Trophoblast cell (in vitro differentiated cells and primary cell): ENCODE measurements around the gene FAM72D.
"Not testable (repeated sequence)": the region's sequence is repeated elsewhere in the genome, so short reads cannot be mapped to it uniquely, and the experiment has no call there.

Source experiments
- DNase-seq, 2 donors: peaks; one replicate each; pipeline ENCODE4 v3.0.0-alpha.2; 2016
- H2AFZ ChIP-seq: 2 replicates; pipeline ENCODE4 v1.6.1; 2013; ENCODE audit warnings: low read length, moderate library complexity, mild to moderate bottlenecking; ENCODE audit not compliant: insufficient read depth, poor library complexity
- H2AK5ac ChIP-seq: 2 replicates; pipeline ENCODE4 v1.6.1; 2013; ENCODE audit warnings: mild to moderate bottlenecking, low read length
- H2BK120ac ChIP-seq: 2 replicates; pipeline ENCODE4 v1.6.1; 2013; ENCODE audit warnings: low read length, mild to moderate bottlenecking, moderate library complexity; ENCODE audit not compliant: insufficient read depth, poor library complexity
- H2BK12ac ChIP-seq: 2 replicates; pipeline ENCODE4 v1.6.1; 2013; ENCODE audit warnings: mild to moderate bottlenecking, low read length, moderate library complexity
- H2BK5ac ChIP-seq: 2 replicates; pipeline ENCODE4 v1.6.1; 2013; ENCODE audit warnings: low read length, low read depth, moderate library complexity, mild to moderate bottlenecking; ENCODE audit not compliant: poor library complexity
- H3K14ac ChIP-seq: 2 replicates; pipeline ENCODE4 v1.6.1; 2013; ENCODE audit warnings: mild to moderate bottlenecking, low read length
- H3K18ac ChIP-seq: 2 replicates; pipeline ENCODE4 v1.6.1; 2013; ENCODE audit warnings: mild to moderate bottlenecking, low read length
- H3K23ac ChIP-seq: 2 replicates; pipeline ENCODE4 v1.6.1; 2013; ENCODE audit warnings: low read length
- H3K27ac ChIP-seq: 2 replicates; pipeline ENCODE4 v1.5.1; 2013; ENCODE audit warnings: low read depth, mild to moderate bottlenecking, inconsistent platforms, low read length, moderate library complexity
- H3K27me3 ChIP-seq: 2 replicates; pipeline ENCODE4 v1.6.1; 2013; ENCODE audit warnings: inconsistent platforms, mild to moderate bottlenecking, low read length, moderate library complexity; ENCODE audit not compliant: insufficient read depth
- H3K36me3 ChIP-seq, 2 experiments: 1 replicate in 1 of 2; 2 replicates in 1 of 2; pipeline ENCODE4 v1.6.1; 2013; ENCODE audit warnings: low read length in 2 of 2, mild to moderate bottlenecking in 2 of 2, moderate library complexity in 1 of 2; ENCODE audit not compliant: insufficient read depth in 2 of 2, control insufficient read depth in 1 of 2
- H3K4ac ChIP-seq: 2 replicates; pipeline ENCODE4 v1.6.1; 2013; ENCODE audit warnings: low read depth, mild to moderate bottlenecking, low read length, moderate library complexity
- H3K4me1 ChIP-seq, 2 experiments: 1 replicate in 1 of 2; 2 replicates in 1 of 2; pipeline ENCODE4 v1.6.1; 2013; ENCODE audit warnings: low read length in 2 of 2, mild to moderate bottlenecking in 2 of 2, moderate library complexity in 1 of 2; ENCODE audit not compliant: insufficient read depth in 2 of 2, control insufficient read depth in 1 of 2
- H3K4me2 ChIP-seq: 2 replicates; pipeline ENCODE4 v1.6.1; 2013; ENCODE audit warnings: inconsistent platforms, mild to moderate bottlenecking, low read length, moderate library complexity
- H3K4me3 ChIP-seq: 2 replicates; pipeline ENCODE4 v1.5.1; 2013; ENCODE audit warnings: mild to moderate bottlenecking, low read depth, low read length, inconsistent platforms
- H3K79me1 ChIP-seq: one replicate; pipeline ENCODE4 v1.6.1; 2013; ENCODE audit warnings: low read length
- H3K79me2 ChIP-seq: 2 replicates; pipeline ENCODE4 v1.6.1; 2013; ENCODE audit warnings: low read length, mild to moderate bottlenecking; ENCODE audit not compliant: control insufficient read depth, insufficient read depth, poor library complexity
- H3K9ac ChIP-seq: 2 replicates; pipeline ENCODE4 v1.6.1; 2013; ENCODE audit warnings: mild to moderate bottlenecking, low read length
- H3K9me3 ChIP-seq: 2 replicates; pipeline ENCODE4 v1.6.1; 2013; ENCODE audit warnings: low read depth, mild to moderate bottlenecking, control low read depth, inconsistent platforms, low read length; ENCODE audit not compliant: insufficient read depth
- H4K12ac ChIP-seq: 2 replicates; pipeline ENCODE4 v1.6.1; 2013; ENCODE audit warnings: low read depth, mild to moderate bottlenecking, low read length, moderate library complexity
- H4K8ac ChIP-seq: 2 replicates; pipeline ENCODE4 v1.6.1; 2013; ENCODE audit warnings: low read depth, mild to moderate bottlenecking, low read length, moderate library complexity
- H4K91ac ChIP-seq: one replicate; pipeline ENCODE4 v1.6.1; 2013; ENCODE audit warnings: low read depth, mild to moderate bottlenecking, low read length, moderate library complexity
- WGBS: extraction: QIAGEN DNeasy Blood & Tissue Kit; methylation state at CpG from one replicate; pipeline ENCODE4 v1.1.7; 2013; ENCODE audit warnings: missing lambda C conversion rate; ENCODE audit not compliant: insufficient read length, insufficient coverage; ENCODE audit errors: extremely low coverage; 5-methylcytosine and 5-hydroxymethylcytosine counted together

The FAM72D gene

GRCh38 chr1:145144264-145144913 lies 48.6 kb downstream of the FAM72D start:
- not testable (repeated sequence) for H3K27me3 ChIP-seq, H3K14ac ChIP-seq, DNase-seq, H2BK12ac ChIP-seq, H2BK5ac ChIP-seq, H3K9me3 ChIP-seq, H3K79me2 ChIP-seq, H3K27ac ChIP-seq, H3K9ac ChIP-seq, H3K4ac ChIP-seq, H3K79me1 ChIP-seq, H2AK5ac ChIP-seq, H4K8ac ChIP-seq, H2AFZ ChIP-seq, H3K18ac ChIP-seq, H4K91ac ChIP-seq, H3K4me2 ChIP-seq, H4K12ac ChIP-seq, H3K23ac ChIP-seq, H3K4me1 ChIP-seq, H2BK120ac ChIP-seq, H3K36me3 ChIP-seq, H3K4me3 ChIP-seq
- WGBS: no CpG with 5 or more reads among the region's 3 CpGs

GRCh38 chr1:145146308-145146707 lies 50.5 kb downstream of the FAM72D start:
- not testable (repeated sequence) for H3K79me1 ChIP-seq, H3K9me3 ChIP-seq, H3K4ac ChIP-seq, H3K36me3 ChIP-seq, H4K91ac ChIP-seq, H2AFZ ChIP-seq, H2AK5ac ChIP-seq, H3K27me3 ChIP-seq, H4K8ac ChIP-seq, DNase-seq, H3K18ac ChIP-seq, H3K79me2 ChIP-seq, H3K4me2 ChIP-seq, H3K23ac ChIP-seq, H2BK12ac ChIP-seq, H3K4me3 ChIP-seq, H2BK5ac ChIP-seq, H2BK120ac ChIP-seq, H3K4me1 ChIP-seq, H4K12ac ChIP-seq, H3K9ac ChIP-seq, H3K14ac ChIP-seq, H3K27ac ChIP-seq
- no CpG with 5 or more reads among the region's 4 CpGs for WGBS

- not testable (repeated sequence) for H2BK12ac ChIP-seq, H3K27me3 ChIP-seq, H4K12ac ChIP-seq, H3K9ac ChIP-seq, H3K27ac ChIP-seq, H3K4me3 ChIP-seq, H2AFZ ChIP-seq, H3K18ac ChIP-seq, H3K79me2 ChIP-seq, DNase-seq, H3K4ac ChIP-seq, H4K91ac ChIP-seq, H2BK5ac ChIP-seq, H3K9me3 ChIP-seq, H3K4me2 ChIP-seq, H3K23ac ChIP-seq, H4K8ac ChIP-seq, H3K36me3 ChIP-seq, H3K4me1 ChIP-seq, H3K79me1 ChIP-seq, H3K14ac ChIP-seq, H2AK5ac ChIP-seq, H2BK120ac ChIP-seq
- WGBS: no CpG with 5 or more reads among the region's 4 CpGs
Measured at GRCh38 chr1:145147172-145147571, 51.4 kb downstream of the FAM72D start.

GRCh38 chr1:145155421-145155820 lies 59.6 kb downstream of the FAM72D start:
- not testable (repeated sequence) for H3K4ac ChIP-seq
- no CpG with 5 or more reads among the region's 4 CpGs for WGBS

More at GRCh38 chr1:145155421-145155820, 59.6 kb downstream of the FAM72D start:
- H3K79me2 ChIP-seq, H2AFZ ChIP-seq, H3K18ac ChIP-seq, H3K27ac ChIP-seq, H4K91ac ChIP-seq, H3K14ac ChIP-seq, H3K36me3 ChIP-seq, H4K8ac ChIP-seq, H3K79me1 ChIP-seq, DNase-seq, H3K27me3 ChIP-seq, H2BK12ac ChIP-seq, H3K23ac ChIP-seq, H4K12ac ChIP-seq, H3K4me3 ChIP-seq, H3K9ac ChIP-seq, H3K4me1 ChIP-seq, H3K4me2 ChIP-seq, H3K9me3 ChIP-seq, H2AK5ac ChIP-seq, H2BK120ac ChIP-seq, H2BK5ac ChIP-seq: not testable (repeated sequence)
